ENCODE results near the gene LBX2.

LBX2 gene

GRCh38 chr2:74525717-74526648 lies 26.6 kb upstream of the LBX2 start, which contains the start of gene DQX1:
TSS of gene DQX1 (minus strand) at chr2:74526231. CDS start at chr2:74525729, 502 bp downstream.
- no peak for DNase-seq (ENCODE audit: low spot score)

GRCh38 chr2:74524955-74525716 lies 25.7 kb upstream of the LBX2 start:
- no peak for DNase-seq (ENCODE audit: low spot score)

DNA sequence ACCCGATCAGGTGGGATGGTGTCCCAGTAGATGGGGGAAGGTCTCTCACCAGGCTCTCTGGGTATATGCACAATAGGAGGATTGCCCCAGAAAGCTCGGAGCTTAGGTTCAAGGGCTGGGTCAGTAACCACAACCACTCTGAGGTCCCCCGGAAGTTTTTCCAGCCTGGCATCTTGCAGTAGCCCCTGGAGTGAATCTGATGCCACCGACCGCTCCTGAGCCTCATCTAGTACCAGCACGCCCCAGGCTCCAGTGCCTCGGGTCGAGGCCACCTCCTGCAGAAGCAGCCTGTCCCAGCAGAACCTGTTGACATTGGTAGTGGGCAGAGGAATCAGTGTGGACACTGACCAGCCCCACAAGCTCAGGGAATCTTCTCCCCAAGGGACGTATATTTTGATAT lies 24.6 kb upstream of the LBX2 start:
- DNase-seq (ENCODE audit: low spot score): no peak

GRCh38 chr2:74522516-74522915 lies 23.1 kb upstream of the LBX2 start:
- no peak for DNase-seq (ENCODE audit: low spot score)

DNA sequence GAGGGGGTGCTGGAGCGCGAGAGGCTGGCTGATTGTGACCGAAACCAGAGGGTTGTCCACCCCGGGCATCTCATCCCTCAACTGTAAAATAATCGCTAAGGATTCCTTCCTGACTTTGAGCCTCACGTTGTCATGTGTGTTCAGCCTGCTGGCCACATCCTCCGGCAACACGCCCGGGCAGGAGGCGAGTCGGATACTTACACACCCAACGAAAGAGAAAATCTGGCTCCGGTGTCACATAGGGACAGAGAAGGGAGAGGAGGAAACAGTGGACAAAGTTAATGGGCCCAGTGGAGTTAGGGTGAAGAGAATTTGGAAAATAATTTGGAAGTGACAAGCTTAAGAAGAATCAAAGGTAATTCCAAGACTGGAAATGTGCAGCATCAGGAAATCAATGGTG lies 17.2 kb upstream of the LBX2 start:
- no peak for DNase-seq (ENCODE audit: low spot score)

- peak; percentile 83 for DNase-seq (ENCODE audit: low spot score)
These were observed 16.7 kb upstream of the LBX2 start for GRCh38 chr2:74515981-74516633.

DNA sequence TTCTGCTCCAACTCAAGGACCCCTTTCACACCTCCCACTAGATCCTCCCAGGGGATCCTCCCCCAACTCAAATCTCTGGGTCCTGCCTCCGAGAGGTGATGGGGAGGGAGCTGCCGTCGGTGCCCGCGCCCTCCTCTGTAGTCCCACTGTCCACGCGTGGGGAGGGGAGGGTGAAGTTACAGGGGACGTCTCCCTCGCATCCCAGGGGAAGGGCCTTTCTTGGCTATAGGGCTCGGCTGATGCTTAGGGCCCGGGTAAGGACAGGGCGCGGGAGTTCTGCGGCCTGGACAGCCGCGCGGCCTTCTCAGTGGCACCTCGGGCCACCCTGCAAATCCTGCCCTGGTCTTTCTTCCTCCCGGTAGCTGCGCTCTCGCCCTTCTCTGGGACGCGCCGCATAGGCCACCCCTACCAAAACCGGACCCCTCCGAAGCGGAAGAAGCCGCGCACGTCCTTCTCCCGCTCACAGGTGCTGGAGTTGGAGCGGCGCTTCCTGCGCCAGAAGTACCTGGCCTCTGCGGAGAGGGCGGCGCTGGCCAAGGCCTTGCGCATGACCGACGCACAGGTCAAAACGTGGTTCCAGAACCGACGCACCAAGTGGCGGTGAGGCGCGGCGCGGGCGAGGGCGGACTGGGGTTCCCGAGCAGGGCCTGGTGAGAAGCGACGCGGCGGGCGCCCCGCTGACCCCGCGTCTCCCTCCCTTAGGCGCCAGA lies 16.0 kb upstream of the LBX2 start:
- DNase-seq (ENCODE audit: low spot score): peak; percentile 38

DNA sequence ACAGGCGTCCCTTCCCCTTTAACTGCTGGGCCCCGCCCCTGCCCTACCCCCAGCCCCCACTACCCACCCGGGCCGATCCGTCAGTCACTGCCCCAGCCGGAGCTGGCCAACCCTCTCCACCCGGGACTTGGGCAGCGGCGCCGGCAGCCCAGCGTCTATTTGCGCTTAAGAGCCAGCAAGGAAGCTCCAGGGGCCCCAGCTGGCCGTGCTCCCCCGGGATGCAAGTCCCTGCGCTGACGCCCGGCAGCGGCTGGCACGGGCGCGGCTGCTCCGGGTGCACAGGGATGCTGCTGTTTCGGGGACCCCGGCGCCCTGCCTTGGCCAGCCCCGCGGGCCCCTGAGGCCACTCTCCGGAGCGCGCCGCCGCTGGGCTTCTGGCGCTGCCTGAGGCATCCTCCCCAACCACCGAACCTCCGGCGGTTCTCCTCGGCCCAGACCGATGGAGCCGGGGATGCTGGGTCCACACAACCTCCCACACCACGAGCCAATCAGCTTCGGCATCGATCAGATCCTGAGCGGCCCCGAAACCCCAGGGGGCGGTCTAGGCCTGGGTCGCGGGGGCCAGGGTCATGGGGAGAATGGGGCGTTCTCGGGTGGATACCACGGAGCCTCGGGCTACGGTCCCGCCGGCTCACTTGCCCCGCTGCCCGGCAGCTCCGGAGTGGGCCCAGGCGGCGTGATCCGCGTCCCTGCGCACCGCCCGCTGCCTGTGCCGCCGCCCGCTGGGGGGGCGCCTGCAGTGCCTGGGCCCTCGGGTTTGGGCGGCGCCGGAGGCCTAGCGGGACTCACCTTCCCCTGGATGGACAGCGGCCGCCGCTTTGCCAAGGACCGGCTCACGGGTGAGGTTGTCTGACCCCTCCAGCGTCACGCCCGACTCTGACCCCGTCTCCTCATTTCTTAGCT lies 15.2 kb upstream of the LBX2 start, which contains the start of gene TLX2:
Gene TLX2 (plus strand): TSS at position 83 of the 903 bp plus-strand sequence. CDS start 357 bp downstream, at position 440.
- DNase-seq (ENCODE audit: low spot score): peak; percentile 87

- DNase-seq (ENCODE audit: low spot score): no peak
These were observed 14.4 kb upstream of the LBX2 start for GRCh38 chr2:74513605-74514367.

DNA sequence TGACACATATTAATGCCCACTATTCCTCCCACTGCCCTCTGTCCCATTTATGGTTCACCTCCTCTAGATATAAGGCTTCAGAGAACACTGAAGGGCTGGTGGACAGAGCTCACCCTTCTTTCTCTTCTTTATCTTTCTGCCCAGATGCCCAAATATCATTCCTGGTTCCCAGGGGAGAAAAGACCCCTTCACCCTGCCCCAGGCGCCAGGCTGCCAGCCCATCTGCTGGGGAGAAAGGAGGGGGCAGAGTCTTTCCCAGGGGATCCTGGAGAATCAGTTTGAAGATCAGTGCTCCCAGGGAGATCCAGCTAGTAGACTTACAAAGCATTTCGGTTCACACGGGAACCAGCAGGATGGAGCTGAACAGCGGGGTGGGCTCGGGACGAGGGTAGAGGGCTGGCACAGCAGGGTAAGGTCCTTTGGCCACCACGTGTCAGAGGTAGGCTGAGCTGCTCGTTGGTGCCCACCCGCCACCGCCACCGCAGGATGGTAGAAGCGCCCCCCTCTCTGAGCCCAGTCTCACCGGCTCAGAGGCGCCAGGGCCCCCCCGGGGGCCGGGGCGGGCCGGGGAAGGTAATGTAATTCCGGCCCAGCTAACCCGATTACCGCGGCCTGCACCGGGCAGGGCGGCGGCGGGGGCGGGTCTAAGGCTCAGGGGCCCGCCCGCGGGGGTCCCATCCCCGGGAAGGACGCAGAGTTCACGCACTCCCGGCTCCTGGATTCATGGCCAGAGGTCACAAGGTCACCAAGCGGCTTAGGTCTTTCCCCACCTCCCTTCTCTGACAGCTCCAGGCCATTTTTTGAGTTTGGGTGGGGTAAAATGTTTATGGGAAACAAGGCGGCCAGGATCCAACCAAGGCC lies 13.6 kb upstream of the LBX2 start:
- peak; percentile 85 for DNase-seq (ENCODE audit: low spot score)

GRCh38 chr2:74511104-74511989 lies 11.9 kb upstream of the LBX2 start:
- DNase-seq (ENCODE audit: low spot score): no peak

DNA sequence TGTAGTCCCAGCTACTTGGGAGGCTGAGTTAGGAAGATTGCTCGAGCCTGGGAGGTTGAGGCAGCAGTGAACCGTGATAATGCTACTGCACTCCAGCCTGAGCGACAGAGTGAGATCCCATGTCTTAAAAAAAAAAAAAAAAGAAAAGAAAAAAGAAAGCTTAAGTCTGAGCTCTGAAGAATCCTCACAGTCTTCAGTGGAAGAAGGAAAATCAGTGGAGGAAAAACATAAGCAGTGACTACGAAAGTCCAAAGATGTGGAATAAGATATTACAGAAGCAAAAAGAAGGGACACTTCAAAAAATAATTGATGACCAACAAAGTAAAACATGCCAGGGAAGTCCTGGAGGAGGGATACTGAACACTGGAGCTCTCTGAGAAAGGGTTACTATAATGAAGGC lies 10.9 kb upstream of the LBX2 start:
- DNase-seq (ENCODE audit: low spot score): no peak

GRCh38 chr2:74507926-74508520 lies 8.6 kb upstream of the LBX2 start:
- DNase-seq (ENCODE audit: low spot score): peak; percentile 79

GRCh38 chr2:74507145-74507925 lies 7.9 kb upstream of the LBX2 start, which contains the start of gene PCGF1:
TSS of gene PCGF1 (minus strand) at chr2:74507695. CDS start at chr2:74507668, 27 bp downstream.
- peak; percentile 94 for DNase-seq (ENCODE audit: low spot score)

DNA sequence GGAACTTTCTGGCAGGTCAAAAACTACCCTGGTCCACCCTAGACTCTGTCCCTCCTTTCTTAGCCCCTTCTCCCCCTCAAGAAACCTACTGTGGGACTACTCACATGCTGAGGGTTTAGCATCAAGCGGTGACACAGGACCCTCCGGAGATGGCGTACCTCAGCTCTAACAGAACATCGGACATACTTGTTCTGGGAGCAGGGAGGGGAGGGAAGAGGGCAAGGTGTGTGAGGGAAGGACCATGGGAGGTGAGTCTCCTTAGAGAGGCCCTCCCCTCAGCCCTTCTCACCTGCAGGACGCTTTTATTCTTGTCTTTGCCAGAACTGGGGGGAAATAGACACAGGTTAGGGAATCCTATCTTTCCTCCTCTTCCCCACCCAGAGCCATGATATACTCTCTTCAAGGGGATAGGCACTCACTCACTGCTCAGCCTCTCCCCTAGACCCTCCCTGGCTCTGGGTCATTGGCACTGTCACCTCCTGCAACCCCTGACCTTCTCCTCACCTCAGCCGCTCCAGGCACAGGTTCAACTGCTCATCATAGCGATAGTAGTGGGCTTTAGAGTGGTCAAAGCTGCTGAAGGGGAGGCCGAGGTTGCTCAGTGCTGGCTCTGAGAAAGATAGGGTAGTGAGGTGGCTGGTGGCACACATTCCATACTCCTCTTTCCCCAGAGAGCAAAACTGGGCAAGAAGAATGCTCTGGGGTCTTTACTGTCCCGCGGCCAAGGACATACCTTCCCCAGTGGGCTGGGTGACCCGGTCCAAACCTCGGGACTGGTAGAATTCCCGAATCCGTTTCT lies 6.2 kb upstream of the LBX2 start:
- no peak for DNase-seq (ENCODE audit: low spot score)

DNA sequence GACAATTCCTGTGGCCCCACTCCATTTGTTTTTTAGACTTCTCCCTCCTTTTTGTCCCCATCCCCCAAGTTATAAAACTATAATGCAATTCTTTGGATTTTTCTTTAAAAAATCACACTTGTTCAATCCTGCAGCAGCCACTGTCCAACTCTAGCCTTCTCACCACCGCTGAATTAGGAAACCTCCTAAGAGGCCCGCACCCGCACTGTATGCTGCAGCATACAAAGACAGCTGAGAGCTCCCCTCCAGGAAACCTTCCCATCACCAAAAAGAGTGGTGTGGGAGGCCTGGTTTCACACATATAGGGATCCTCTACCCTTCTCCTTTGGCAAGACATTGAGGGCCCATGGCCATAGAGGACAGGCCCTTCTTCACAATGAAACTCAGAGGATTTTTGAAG lies 5.2 kb upstream of the LBX2 start:
- no peak for DNase-seq (ENCODE audit: low spot score)

Data from D341Med (cell line).